GM12878 (cell line): ENCODE results near the gene NOC4L.

Source experiments
- MYB ChIP-seq: fragments of 150-350 bp; IDR thresholded peaks from 2 replicates; pipeline ENCODE4 v1.6.1; 2014; ENCODE audit warnings: mild to moderate bottlenecking, low read depth, low read length, borderline replicate concordance
- POLR2A ChIP-seq: IDR thresholded peaks from 2 replicates; pipeline ENCODE4 v1.6.1; 2011; ENCODE audit warnings: low read depth, mild to moderate bottlenecking, low read length
- SIN3A ChIP-seq: IDR thresholded peaks from 2 replicates; pipeline ENCODE4 v1.6.1; 2012; ENCODE audit warnings: low read depth, low read length, improper control_type of control experiment
- SUZ12 ChIP-seq: fragments of 200-600 bp; sonication (generic); IDR thresholded peaks from one replicate; pipeline ENCODE4 v1.6.1; 2018; ENCODE audit warnings: antibody characterized with exemption, mild to moderate bottlenecking; ENCODE audit not compliant: unreplicated experiment

- TF ChIP-seq POLR2A (no peak), MYB (no peak), SIN3A (no peak), SUZ12 (no peak)
Measured at GRCh38 chr12:132181570-132182200, 37.4 kb downstream of the NOC4L start.
